ENCODE results near the gene CALN1.

GRCh38 chr7:72345208-72345727 lies 66.9 kb downstream of the CALN1 start:
- TF ChIP-seq CTCF (IDR thresholded peaks at IDR 0.05; ENCODE audit: poor library complexity): no peak
- no peak for TF ChIP-seq EZH2 (IDR thresholded peaks at IDR 0.05; ENCODE audit: borderline replicate concordance)
